Measurements from ENCODE around the gene ADAD2.

- TF ChIP-seq POLR2AphosphoS5 (IDR thresholded peaks at IDR 0.05; ENCODE audit: low read length): no peak
- no peak for TF ChIP-seq SREBF1 (IDR thresholded peaks at IDR 0.05; ENCODE audit: low read length)
- TF ChIP-seq EGR1 (IDR thresholded peaks at IDR 0.05; ENCODE audit: borderline replicate concordance in 1 of 2, low read depth in 2 of 2, low read length in 2 of 2): no peak
- TF ChIP-seq CTCF (IDR thresholded peaks at IDR 0.05 in 2 of 3, conservative IDR thresholded peaks at IDR 0.05 in 1 of 3; ENCODE audit: control insufficient read depth in 2 of 3, extremely low read depth in 1 of 3, insufficient read depth in 1 of 3, low read depth in 3 of 3, low read length in 3 of 3): no peak
- no peak for TF ChIP-seq EP300 (IDR thresholded peaks at IDR 0.05; ENCODE audit: borderline replicate concordance in 1 of 2, control insufficient read depth in 1 of 2, low read depth in 2 of 2, low read length in 2 of 2)
- no peak for TF ChIP-seq NRF1 (conservative IDR thresholded peaks at IDR 0.05; ENCODE audit: low read depth, low read length)
- TF ChIP-seq NR2C2 (IDR thresholded peaks at IDR 0.05; ENCODE audit: borderline replicate concordance, control insufficient read depth, insufficient read length, low read depth): no peak
Observed at GRCh38 chr16:84224554-84224953, 33.6 kb downstream of the ADAD2 start.

All from GM12878 (cell line).